Activated naive CD4-positive, alpha-beta T cell treated with anti-CD3 and anti-CD28 coated beads, Interleukin-2, amount 50 U/mL, for 24 hours (primary cell): ENCODE results near the gene SIRT4.
A peak's percentile ranks its signal among the peaks of the same experiment; 100 is the strongest.

Experiments
- H3K27ac Mint-ChIP-seq: one replicate; pipeline ENCODE4 v1.8.0; 2021; ENCODE audit warnings: mild to moderate bottlenecking, mixed read lengths
- H3K27me3 Mint-ChIP-seq: one replicate; pipeline ENCODE4 v1.8.0; 2021; ENCODE audit warnings: mixed read lengths
- H3K36me3 Mint-ChIP-seq: one replicate; pipeline ENCODE4 v1.8.0; 2021; ENCODE audit warnings: mixed read lengths
- H3K4me1 Mint-ChIP-seq: one replicate; pipeline ENCODE4 v1.8.0; 2021; ENCODE audit warnings: mixed read lengths
- H3K4me3 Mint-ChIP-seq: one replicate; pipeline ENCODE4 v1.8.0; 2021; ENCODE audit warnings: mild to moderate bottlenecking, mixed read lengths
- H3K9me3 Mint-ChIP-seq: one replicate; pipeline ENCODE4 v1.8.0; 2021; ENCODE audit warnings: mixed read lengths

Gene SIRT4

DNA sequence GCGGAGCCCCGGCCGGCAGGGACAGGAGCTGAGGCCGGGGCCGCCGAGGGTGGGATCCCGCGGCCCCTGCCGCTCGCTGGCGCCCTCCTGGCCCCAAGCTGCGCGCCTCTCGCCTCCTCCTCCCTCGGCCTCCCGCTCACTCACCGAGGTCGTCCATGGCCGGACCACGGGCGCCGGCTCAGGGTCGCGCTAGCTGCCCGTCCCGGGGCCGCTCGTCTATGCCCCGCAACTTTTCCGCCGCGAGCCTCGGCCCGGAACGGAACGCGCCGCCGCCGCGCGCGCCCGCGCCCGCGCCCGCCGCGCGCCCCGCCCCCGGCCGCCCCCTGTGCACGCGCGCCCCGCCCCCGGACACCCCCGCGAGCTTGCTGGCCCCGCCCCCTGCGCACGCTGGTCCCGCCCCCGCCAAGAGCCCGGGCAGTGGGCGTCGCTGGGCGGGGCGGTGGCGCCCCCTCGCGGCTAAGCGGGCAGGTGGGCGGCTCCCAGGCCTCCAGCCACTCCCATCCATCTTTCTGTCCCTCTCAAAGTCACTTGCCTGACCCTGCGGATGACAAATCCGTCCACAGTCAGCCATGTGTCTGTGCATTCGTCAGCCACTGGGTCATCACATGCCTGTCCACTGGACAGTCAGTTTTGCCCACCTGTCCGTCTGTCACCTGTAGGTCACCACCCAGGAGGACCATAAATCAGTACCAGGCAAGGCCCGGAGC is 36.5 kb upstream of the SIRT4 start, which contains the start of gene PXN:
Gene PXN, minus strand, starts transcription at position 258 of the 707 bp plus-strand sequence. Its CDS starts 101 bp downstream, at position 157.
- peaks cover 2% of the 10 kb centered on the region for H3K36me3 Mint-ChIP-seq
- no peaks in the 10 kb centered on the region for H3K27me3 Mint-ChIP-seq
- peak within 1 kb of the TSS; percentile 93 for H3K27ac Mint-ChIP-seq
- H3K9me3 Mint-ChIP-seq: no peaks in the 10 kb centered on the region
- H3K4me1 Mint-ChIP-seq: peaks cover 41% of the 10 kb centered on the region
- H3K4me3 Mint-ChIP-seq: peak within 1 kb of the TSS; percentile 93

DNA sequence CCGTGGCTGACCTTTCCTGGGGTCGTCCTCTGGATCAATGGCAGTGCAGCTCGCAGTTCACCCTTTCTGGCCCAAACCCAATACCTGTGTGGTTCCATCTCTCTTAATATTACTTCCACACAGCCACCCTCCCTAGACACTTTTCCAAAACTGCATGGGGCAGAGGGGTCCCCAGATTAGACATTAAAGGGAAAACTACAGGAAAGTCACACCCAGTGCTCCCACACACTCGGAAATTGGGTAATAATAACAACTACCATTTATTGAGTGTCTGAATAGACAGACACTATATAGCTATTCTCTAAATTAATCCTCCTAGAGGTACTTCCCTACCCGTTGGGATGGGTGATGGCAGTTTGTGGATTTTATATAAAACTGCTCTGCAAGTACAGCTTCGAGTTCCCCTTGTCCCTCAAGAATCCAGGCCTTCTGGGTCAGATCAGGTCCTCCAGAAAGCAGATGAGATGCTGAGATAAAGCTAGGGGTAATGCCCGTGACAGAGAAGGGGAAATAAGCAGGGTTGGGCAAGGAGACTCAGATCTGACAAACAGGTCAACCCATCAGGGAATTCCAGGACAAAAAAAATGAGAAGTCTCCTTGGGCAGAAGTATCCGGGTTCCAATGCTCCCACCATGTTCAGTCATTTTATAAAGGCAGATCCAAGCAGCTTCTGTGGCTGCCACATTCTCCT is 35.8 kb upstream of the SIRT4 start:
- Mint-ChIP-seq H3K27ac (peak overlapping the region; percentile 90), H3K27me3 (no peaks in the 10 kb centered on the region), H3K4me1 (peaks cover 34% of the 10 kb centered on the region), H3K36me3 (peaks cover 2% of the 10 kb centered on the region), H3K9me3 (no peaks in the 10 kb centered on the region), H3K4me3 (peak overlapping the region; percentile 85)

DNA sequence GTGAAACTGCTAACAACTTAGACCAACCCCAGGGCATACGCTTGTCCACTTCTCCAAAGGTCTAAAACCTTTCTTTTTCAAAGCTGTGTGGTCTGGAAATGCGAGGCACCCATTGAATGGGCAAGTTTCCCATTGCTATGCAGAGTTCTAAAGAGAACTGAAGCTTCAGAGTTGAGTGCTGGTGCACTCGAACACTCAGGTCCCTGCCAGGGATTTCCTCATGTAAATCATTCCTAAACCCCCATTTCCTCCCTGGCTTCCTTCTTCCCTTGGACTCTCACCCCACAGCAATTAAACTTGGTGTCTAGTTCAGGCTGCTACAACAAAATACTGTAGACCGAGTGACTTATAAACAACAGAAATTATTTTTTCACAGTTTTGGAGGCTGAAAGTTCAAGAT is 34.4 kb upstream of the SIRT4 start:
- Mint-ChIP-seq H3K27ac (no peak overlapping the region), H3K4me3 (no peak overlapping the region), H3K27me3 (no peaks in the 10 kb centered on the region), H3K36me3 (peaks cover 2% of the 10 kb centered on the region), H3K4me1 (peaks cover 19% of the 10 kb centered on the region), H3K9me3 (no peaks in the 10 kb centered on the region)

DNA sequence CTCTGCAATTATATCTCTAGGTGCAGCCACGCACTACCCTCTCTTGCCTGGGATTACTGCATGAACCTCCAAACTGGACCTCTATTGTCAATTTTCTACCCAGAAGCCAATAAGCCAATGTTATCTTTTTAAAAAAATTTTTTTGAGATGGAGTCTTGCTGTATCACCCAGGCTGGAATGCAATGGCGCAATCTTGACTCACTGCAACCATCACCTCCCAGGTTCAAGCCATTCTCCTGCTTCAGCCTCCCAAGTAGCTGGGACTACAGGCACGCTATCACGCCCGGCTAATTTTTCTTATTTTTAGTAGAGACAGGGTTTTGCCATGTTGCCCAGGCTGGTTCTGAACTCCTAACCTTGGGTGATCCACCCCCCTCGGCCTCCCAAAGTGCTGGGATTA is 25.4 kb upstream of the SIRT4 start:
- no peaks in the 10 kb centered on the region for H3K36me3 Mint-ChIP-seq
- H3K4me1 Mint-ChIP-seq: no peaks in the 10 kb centered on the region
- H3K9me3 Mint-ChIP-seq: no peaks in the 10 kb centered on the region
- no peaks in the 10 kb centered on the region for H3K27me3 Mint-ChIP-seq
- no peak overlapping the region for H3K27ac Mint-ChIP-seq
- H3K4me3 Mint-ChIP-seq: no peak overlapping the region

DNA sequence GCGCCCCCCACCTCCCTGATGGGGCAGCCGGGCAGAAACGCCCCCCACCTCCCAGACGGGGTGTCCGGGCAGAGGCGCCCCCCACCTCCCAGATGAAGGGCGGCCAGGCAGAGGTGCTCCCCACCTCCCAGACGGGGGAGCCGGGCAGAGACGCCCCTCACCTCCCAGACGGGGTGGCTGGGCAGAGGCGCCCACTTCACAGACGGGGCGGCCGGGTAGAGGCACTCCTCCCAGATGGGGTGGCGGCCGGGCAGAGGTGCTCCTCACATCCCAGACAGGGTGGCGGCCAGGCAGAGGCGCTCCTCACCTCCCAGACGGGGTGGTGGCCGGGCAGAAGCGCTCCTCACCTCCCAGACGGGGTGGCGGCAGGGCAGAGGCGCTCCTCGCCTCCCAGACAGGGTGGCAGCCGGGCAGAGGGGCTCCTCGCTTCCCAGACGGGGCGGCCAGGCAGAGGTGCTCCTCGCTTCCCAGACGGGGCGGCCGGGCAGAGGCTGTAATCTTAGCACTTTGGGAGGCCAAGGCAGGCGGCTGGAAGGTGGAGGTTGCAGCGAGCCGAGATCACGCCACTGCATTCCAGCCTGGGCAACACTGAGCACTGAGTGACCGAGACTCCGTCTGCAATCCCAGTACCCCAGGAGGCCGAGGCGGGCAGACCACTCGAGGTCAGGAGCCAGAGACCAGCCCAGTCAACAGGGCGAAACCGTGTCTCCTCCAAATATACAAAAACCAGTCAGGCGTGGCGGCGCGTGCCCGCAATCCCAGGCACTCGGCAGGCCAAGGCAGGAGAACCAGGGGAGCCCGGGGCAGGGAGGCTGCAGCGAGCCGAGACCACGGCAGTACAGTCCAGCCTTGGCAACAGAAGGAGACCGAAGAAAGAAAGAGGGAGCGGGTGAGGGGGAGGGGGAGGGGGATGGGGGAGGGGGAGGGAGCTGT is 23.7 kb upstream of the SIRT4 start:
- H3K9me3 Mint-ChIP-seq: no peaks in the 10 kb centered on the region
- H3K4me3 Mint-ChIP-seq: no peak overlapping the region
- H3K4me1 Mint-ChIP-seq: no peaks in the 10 kb centered on the region
- no peaks in the 10 kb centered on the region for H3K36me3 Mint-ChIP-seq
- H3K27me3 Mint-ChIP-seq: no peaks in the 10 kb centered on the region
- no peak overlapping the region for H3K27ac Mint-ChIP-seq

DNA sequence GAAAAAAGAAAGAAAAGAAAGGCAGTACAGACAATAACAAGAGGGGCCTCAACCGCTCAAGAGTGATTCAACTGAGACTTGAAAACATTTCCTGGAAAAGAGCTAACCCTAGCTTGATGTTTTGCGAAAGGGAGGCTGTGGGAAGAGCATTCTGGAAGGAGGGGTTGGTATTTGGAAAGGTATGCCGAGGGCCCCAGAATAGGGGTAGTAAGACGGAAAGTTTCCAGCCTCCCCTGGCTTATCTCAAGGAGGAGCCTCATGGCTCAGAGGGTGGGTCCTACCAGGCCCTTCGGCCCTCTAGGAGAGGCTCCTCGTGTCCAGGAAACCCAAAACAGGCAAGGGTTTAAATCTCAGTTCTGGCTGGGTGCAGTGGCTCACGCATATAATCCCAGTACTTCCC is 18.8 kb upstream of the SIRT4 start:
- Mint-ChIP-seq H3K27ac (no peak overlapping the region), H3K27me3 (no peaks in the 10 kb centered on the region), H3K9me3 (no peaks in the 10 kb centered on the region), H3K36me3 (no peaks in the 10 kb centered on the region), H3K4me3 (no peak overlapping the region), H3K4me1 (no peaks in the 10 kb centered on the region)

DNA sequence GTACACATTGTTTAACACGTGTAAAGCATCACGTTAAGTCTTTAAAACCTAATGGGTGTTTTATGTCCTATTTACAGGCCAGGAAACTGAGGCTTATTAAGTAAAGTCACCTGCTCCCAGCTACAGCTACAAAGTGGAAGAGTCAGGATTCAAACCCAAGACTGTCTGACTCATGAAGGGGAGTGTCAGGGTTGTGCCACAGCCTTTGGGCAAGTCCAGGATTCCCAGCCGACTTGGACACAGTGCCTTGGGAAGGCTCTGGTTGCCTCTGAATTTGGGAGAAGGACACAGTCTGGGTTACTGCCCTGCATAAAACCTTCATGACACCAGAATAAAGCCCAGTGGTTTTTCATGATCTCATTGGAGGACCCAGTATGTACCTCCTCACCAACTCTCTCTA is 17.7 kb upstream of the SIRT4 start:
- Mint-ChIP-seq H3K27me3 (no peaks in the 10 kb centered on the region), H3K4me3 (no peak overlapping the region), H3K4me1 (no peaks in the 10 kb centered on the region), H3K27ac (no peak overlapping the region), H3K36me3 (no peaks in the 10 kb centered on the region), H3K9me3 (no peaks in the 10 kb centered on the region)

DNA sequence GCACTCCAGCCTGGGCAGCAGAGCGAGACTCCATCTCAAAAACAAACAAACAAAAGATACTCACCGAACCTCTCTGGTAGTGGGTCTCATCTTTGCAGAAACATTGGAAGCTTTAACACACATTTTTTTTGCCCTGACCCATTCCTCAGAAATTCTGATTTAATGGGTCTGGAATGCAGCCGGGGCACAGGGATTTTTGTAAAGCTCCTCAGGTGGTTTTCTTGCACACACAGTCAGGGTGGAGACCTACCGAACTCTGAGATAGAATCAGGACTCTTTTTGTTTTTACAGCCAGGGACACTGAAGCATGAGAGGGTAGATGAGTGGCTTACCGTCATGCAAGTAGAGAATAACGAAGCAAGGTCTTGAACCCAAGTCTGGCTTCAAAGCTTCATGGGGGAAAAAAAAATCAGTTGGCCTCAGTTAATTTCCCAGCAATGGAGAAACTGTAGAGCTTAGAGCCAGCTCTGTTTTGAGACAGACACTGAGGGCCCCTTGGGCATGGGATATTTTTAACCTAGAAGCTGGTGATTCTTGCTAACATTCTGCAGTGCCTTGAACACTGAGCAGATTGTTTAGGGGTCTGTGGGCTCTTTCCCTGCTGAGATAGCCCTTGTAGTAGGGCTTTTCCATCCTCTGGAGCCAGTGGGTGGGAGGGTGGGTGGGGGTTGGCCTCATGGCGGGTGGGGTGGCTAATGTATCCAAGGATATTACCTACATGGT is 15.2 kb upstream of the SIRT4 start:
- no peak overlapping the region for H3K27ac Mint-ChIP-seq
- H3K27me3 Mint-ChIP-seq: no peaks in the 10 kb centered on the region
- H3K36me3 Mint-ChIP-seq: no peaks in the 10 kb centered on the region
- H3K4me3 Mint-ChIP-seq: no peak overlapping the region
- peaks cover 11% of the 10 kb centered on the region for H3K4me1 Mint-ChIP-seq
- no peaks in the 10 kb centered on the region for H3K9me3 Mint-ChIP-seq

DNA sequence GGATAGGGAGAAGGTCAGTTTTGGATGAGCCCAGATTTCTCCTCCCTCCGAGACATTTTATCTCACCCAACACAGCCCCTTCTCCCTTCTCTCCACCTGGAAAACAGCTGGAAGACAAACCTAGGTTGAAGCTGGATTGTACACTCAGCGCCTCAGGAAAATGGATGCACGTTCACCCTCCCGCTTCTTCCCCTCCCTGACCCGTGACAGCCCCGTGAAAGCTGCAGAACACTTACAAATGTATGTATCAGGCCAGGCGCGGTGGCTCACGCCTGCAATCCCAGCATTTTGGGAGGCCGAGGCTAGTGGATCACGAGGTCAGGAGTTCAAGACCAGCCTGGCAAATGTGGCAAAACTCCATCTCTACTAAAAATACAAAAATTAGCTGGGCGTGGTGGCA is 14.6 kb upstream of the SIRT4 start:
- Mint-ChIP-seq H3K4me1 (peaks cover 11% of the 10 kb centered on the region), H3K4me3 (no peak overlapping the region), H3K36me3 (no peaks in the 10 kb centered on the region), H3K27ac (no peak overlapping the region), H3K9me3 (no peaks in the 10 kb centered on the region), H3K27me3 (no peaks in the 10 kb centered on the region)

DNA sequence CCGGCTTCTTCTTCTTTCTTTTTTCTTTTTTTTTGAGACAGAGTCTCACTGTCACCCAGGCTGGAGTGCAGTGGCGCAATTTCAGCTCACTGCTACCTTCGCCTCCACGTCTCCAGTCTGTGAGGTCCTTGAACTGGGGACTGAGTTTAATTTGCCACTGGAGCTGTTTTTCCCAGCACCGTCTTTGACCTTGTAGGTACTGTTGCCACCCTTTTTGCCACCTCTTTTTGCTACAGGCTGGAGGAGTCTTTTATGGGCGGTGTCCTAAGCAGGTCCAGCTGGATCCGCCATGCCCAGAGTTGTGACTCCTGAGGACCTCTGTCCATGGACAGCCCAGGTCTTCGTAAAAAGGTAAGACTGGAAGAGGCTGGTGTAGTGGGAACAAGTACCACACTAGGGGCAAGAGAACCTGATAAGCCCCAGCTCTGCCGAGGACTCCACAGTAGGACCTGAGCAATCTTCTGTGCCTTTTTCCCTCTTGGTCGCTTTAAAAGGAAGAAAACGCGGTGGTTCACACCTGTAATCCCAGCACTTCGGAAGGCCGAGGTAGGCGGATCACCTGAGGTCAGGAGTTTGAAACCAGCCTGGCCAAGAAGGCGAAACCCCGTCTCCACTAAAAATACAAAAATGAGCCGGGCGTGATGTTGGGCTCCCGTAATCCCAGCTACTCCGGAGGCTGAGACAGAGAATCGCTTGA is 11.4 kb upstream of the SIRT4 start:
- Mint-ChIP-seq H3K36me3 (no peaks in the 10 kb centered on the region), H3K4me1 (peaks cover 11% of the 10 kb centered on the region), H3K4me3 (peak overlapping the region; percentile 49), H3K27me3 (no peaks in the 10 kb centered on the region), H3K27ac (peak overlapping the region; percentile 46), H3K9me3 (no peaks in the 10 kb centered on the region)

DNA sequence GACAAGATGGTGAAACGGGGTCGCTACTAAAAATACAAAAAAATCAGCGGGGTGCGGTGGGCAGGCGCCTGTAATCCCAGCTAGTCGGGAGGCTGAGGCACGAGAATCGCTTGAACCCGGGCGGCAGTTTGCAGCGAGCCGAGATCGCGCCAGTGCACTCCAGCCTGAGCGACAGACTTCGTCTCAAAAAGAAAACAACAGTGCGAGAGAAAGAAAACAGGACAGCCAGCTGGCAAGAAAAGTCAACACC is 9.8 kb upstream of the SIRT4 start:
- Mint-ChIP-seq H3K27me3 (no peaks in the 10 kb centered on the region), H3K27ac (no peak overlapping the region), H3K36me3 (no peaks in the 10 kb centered on the region), H3K9me3 (no peaks in the 10 kb centered on the region), H3K4me3 (no peak overlapping the region), H3K4me1 (peaks cover 11% of the 10 kb centered on the region)

DNA sequence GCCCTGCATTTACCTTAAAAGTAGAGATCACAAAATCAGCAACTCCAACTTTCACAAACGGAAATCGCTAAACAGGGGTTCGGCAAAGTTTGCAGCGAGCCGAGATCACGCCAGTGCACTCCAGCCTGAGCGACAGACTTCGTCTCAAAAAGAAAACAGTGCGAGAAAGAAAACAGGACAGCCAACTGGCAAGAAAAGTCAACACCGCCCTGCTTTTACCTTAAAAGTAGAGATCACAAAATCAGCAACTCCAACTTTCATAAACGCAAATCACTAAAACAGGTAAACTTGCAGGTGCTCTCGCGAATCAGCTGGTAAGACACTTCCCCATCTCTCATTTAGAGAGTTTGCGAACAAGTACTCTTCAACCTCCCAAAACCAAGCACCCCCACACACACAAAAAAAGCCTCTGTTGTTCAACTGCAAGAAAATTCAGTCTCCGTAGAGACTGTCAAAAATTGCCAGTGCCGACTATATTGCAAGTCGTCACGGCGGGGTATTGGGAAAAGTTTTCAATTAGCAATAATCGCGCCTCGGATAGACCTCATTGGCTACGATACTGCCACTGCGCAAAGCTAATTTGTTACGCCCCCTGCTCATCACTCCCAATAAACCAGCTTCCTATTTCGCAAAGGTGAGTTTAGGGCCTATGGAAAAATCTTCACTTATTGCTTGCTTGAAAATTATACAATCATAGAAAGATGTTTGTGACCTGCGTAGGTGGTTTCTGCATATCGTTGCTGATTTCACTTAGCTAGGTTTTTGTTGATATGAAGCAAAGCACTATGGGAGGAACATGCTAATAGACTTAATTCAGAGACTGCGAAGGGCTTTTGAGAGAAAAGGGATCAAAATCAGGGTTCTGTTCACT is 9.2 kb upstream of the SIRT4 start, which contains the start of gene RNU4-1:
Gene RNU4-1, minus strand, starts transcription at position 577 of the 871 bp plus-strand sequence.
- Mint-ChIP-seq H3K4me3 (no peak within 1 kb of the TSS), H3K4me1 (peaks cover 11% of the 10 kb centered on the region), H3K9me3 (no peaks in the 10 kb centered on the region), H3K27me3 (no peaks in the 10 kb centered on the region), H3K36me3 (no peaks in the 10 kb centered on the region), H3K27ac (no peak within 1 kb of the TSS)

DNA sequence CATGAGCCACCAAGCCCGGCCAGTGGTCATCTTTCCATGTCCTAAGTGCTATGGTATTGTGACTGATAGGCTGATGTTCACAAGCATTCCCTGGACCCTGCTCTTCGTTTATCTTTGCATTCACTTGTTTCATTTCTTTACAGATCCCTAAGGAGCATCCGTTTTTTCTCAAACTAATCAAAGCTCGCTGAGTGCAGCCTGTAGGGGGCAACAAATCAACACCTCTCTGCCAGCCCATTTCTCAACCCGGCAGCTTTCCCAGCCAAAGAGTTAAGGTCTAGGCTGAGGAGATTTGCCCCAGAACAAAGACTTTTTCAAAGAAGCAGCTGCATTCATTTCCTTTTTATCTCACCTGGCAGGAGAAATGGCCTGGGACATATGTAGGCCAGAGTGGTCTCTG is 12.1 kb downstream of the SIRT4 start:
- peaks cover 15% of the 10 kb centered on the region for H3K4me1 Mint-ChIP-seq
- H3K9me3 Mint-ChIP-seq: no peaks in the 10 kb centered on the region
- H3K27me3 Mint-ChIP-seq: no peaks in the 10 kb centered on the region
- no peak overlapping the region for H3K4me3 Mint-ChIP-seq
- H3K36me3 Mint-ChIP-seq: no peaks in the 10 kb centered on the region
- H3K27ac Mint-ChIP-seq: no peak overlapping the region

DNA sequence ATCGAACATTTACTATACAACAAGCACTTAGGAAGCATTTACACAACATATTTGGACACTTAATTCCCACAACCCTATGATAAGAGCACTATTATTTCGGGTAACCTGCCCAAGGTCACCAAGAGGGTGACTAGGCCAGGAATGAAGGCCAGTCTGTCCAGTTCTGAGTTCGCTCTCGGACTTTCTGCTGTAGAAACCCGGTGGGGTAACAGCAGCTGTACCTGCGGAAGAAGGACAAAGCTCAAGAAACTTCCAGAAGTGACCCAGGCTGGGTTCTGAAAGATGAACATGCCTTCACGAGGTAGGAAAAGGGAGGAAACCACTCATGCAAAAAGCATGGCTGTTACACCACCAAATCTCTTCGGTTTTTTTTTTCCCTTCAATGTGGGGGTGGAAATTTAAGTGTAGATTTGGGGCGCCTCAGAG is 14.7 kb downstream of the SIRT4 start:
- Mint-ChIP-seq H3K36me3 (no peaks in the 10 kb centered on the region), H3K27ac (peak overlapping the region; percentile 97), H3K27me3 (no peaks in the 10 kb centered on the region), H3K9me3 (no peaks in the 10 kb centered on the region), H3K4me3 (peak overlapping the region; percentile 92), H3K4me1 (peaks cover 15% of the 10 kb centered on the region)
